ENCODE results near the gene PTGER3.
"Not testable (repeated sequence)": the region's sequence is repeated elsewhere in the genome, so short reads cannot be mapped to it uniquely, and the experiment has no call there.

PTGER3 gene

GRCh38 chr1:71002709-71003475 is 44.7 kb downstream of the PTGER3 start:
- no peaks in the 10 kb centered on the region for H3K36me3 ChIP-seq (ENCODE audit: control insufficient read depth, insufficient read depth, low read length)
- no peak overlapping the region for H3K9ac ChIP-seq (ENCODE audit: low read depth, low read length)
- H3K27me3 ChIP-seq (ENCODE audit: control insufficient read depth, insufficient read depth, low read length) = no peaks in the 10 kb centered on the region
- no peaks in the 10 kb centered on the region for H3K9me3 ChIP-seq (ENCODE audit: control insufficient read depth, insufficient read depth, low read length)
- H3K4me3 ChIP-seq (ENCODE audit: low read depth, low read length) = no peak overlapping the region
- no peaks in the 10 kb centered on the region for H3K4me1 ChIP-seq (ENCODE audit: control insufficient read depth, insufficient read depth, low read length)
- H3K27ac ChIP-seq (ENCODE audit: low read depth, low read length) = no peak overlapping the region

GRCh38 chr1:71001624-71002023 is 46.0 kb downstream of the PTGER3 start:
- Histone ChIP-seq H3K9me3 (ENCODE audit: control insufficient read depth, insufficient read depth, low read length) (no peaks in the 10 kb centered on the region), H3K27me3 (ENCODE audit: control insufficient read depth, insufficient read depth, low read length) (no peaks in the 10 kb centered on the region), H3K27ac (ENCODE audit: low read depth, low read length) (no peak overlapping the region), H3K4me3 (ENCODE audit: low read depth, low read length) (no peak overlapping the region), H3K9ac (ENCODE audit: low read depth, low read length) (no peak overlapping the region), H3K36me3 (ENCODE audit: control insufficient read depth, insufficient read depth, low read length) (no peaks in the 10 kb centered on the region), H3K4me1 (ENCODE audit: control insufficient read depth, insufficient read depth, low read length) (no peaks in the 10 kb centered on the region)

- H3K9ac ChIP-seq (ENCODE audit: low read depth, low read length) = no peak overlapping the region
- H3K27me3 ChIP-seq (ENCODE audit: control insufficient read depth, insufficient read depth, low read length) = no peaks in the 10 kb centered on the region
- no peaks in the 10 kb centered on the region for H3K9me3 ChIP-seq (ENCODE audit: control insufficient read depth, insufficient read depth, low read length)
- H3K36me3 ChIP-seq (ENCODE audit: control insufficient read depth, insufficient read depth, low read length) = no peaks in the 10 kb centered on the region
- no peak overlapping the region for H3K4me3 ChIP-seq (ENCODE audit: low read depth, low read length)
- no peaks in the 10 kb centered on the region for H3K4me1 ChIP-seq (ENCODE audit: control insufficient read depth, insufficient read depth, low read length)
- no peak overlapping the region for H3K27ac ChIP-seq (ENCODE audit: low read depth, low read length)
Measured at GRCh38 chr1:70997793-70998192, 49.8 kb downstream of the PTGER3 start.

- H3K27ac ChIP-seq (ENCODE audit: low read depth, low read length) = no peak overlapping the region
- no peaks in the 10 kb centered on the region for H3K4me1 ChIP-seq (ENCODE audit: control insufficient read depth, insufficient read depth, low read length)
- H3K27me3 ChIP-seq (ENCODE audit: control insufficient read depth, insufficient read depth, low read length) = no peaks in the 10 kb centered on the region
- H3K36me3 ChIP-seq (ENCODE audit: control insufficient read depth, insufficient read depth, low read length) = no peaks in the 10 kb centered on the region
- H3K9ac ChIP-seq (ENCODE audit: low read depth, low read length) = no peak overlapping the region
- no peaks in the 10 kb centered on the region for H3K9me3 ChIP-seq (ENCODE audit: control insufficient read depth, insufficient read depth, low read length)
- no peak overlapping the region for H3K4me3 ChIP-seq (ENCODE audit: low read depth, low read length)
Measured at GRCh38 chr1:70994753-70995268, 52.8 kb downstream of the PTGER3 start.

- H3K9ac ChIP-seq (ENCODE audit: low read depth, low read length) = no peak overlapping the region
- H3K36me3 ChIP-seq (ENCODE audit: control insufficient read depth, insufficient read depth, low read length) = no peaks in the 10 kb centered on the region
- H3K4me3 ChIP-seq (ENCODE audit: low read depth, low read length) = no peak overlapping the region
- no peaks in the 10 kb centered on the region for H3K4me1 ChIP-seq (ENCODE audit: control insufficient read depth, insufficient read depth, low read length)
- H3K27me3 ChIP-seq (ENCODE audit: control insufficient read depth, insufficient read depth, low read length) = no peaks in the 10 kb centered on the region
- no peak overlapping the region for H3K27ac ChIP-seq (ENCODE audit: low read depth, low read length)
- no peaks in the 10 kb centered on the region for H3K9me3 ChIP-seq (ENCODE audit: control insufficient read depth, insufficient read depth, low read length)
Measured at GRCh38 chr1:70993798-70994197, 53.8 kb downstream of the PTGER3 start.

GRCh38 chr1:70992521-70992920 is 55.1 kb downstream of the PTGER3 start:
- H3K36me3 ChIP-seq (ENCODE audit: control insufficient read depth, insufficient read depth, low read length) = no peaks in the 10 kb centered on the region
- H3K27ac ChIP-seq (ENCODE audit: low read depth, low read length) = no peak overlapping the region
- no peak overlapping the region for H3K4me3 ChIP-seq (ENCODE audit: low read depth, low read length)
- H3K9me3 ChIP-seq (ENCODE audit: control insufficient read depth, insufficient read depth, low read length) = no peaks in the 10 kb centered on the region
- no peak overlapping the region for H3K9ac ChIP-seq (ENCODE audit: low read depth, low read length)
- no peaks in the 10 kb centered on the region for H3K27me3 ChIP-seq (ENCODE audit: control insufficient read depth, insufficient read depth, low read length)
- H3K4me1 ChIP-seq (ENCODE audit: control insufficient read depth, insufficient read depth, low read length) = no peaks in the 10 kb centered on the region

- no peak overlapping the region for H3K27ac ChIP-seq (ENCODE audit: low read depth, low read length)
- H3K36me3 ChIP-seq (ENCODE audit: control insufficient read depth, insufficient read depth, low read length) = no peaks in the 10 kb centered on the region
- no peak overlapping the region for H3K4me3 ChIP-seq (ENCODE audit: low read depth, low read length)
- no peaks in the 10 kb centered on the region for H3K9me3 ChIP-seq (ENCODE audit: control insufficient read depth, insufficient read depth, low read length)
- H3K4me1 ChIP-seq (ENCODE audit: control insufficient read depth, insufficient read depth, low read length) = no peaks in the 10 kb centered on the region
- no peaks in the 10 kb centered on the region for H3K27me3 ChIP-seq (ENCODE audit: control insufficient read depth, insufficient read depth, low read length)
- H3K9ac ChIP-seq (ENCODE audit: low read depth, low read length) = no peak overlapping the region
Measured at GRCh38 chr1:70990469-70991253, 57.0 kb downstream of the PTGER3 start.

GRCh38 chr1:70987497-70987896 is 60.1 kb downstream of the PTGER3 start:
- no peaks in the 10 kb centered on the region for H3K36me3 ChIP-seq (ENCODE audit: control insufficient read depth, insufficient read depth, low read length)
- no peaks in the 10 kb centered on the region for H3K9me3 ChIP-seq (ENCODE audit: control insufficient read depth, insufficient read depth, low read length)
- no peak overlapping the region for H3K27ac ChIP-seq (ENCODE audit: low read depth, low read length)
- H3K27me3 ChIP-seq (ENCODE audit: control insufficient read depth, insufficient read depth, low read length) = no peaks in the 10 kb centered on the region
- no peak overlapping the region for H3K4me3 ChIP-seq (ENCODE audit: low read depth, low read length)
- H3K9ac ChIP-seq (ENCODE audit: low read depth, low read length) = no peak overlapping the region
- H3K4me1 ChIP-seq (ENCODE audit: control insufficient read depth, insufficient read depth, low read length) = no peaks in the 10 kb centered on the region

GRCh38 chr1:70985776-70986225 is 61.8 kb downstream of the PTGER3 start:
- H3K9ac ChIP-seq (ENCODE audit: low read depth, low read length); H3K4me1 ChIP-seq (ENCODE audit: control insufficient read depth, insufficient read depth, low read length); H3K9me3 ChIP-seq (ENCODE audit: control insufficient read depth, insufficient read depth, low read length): not testable (repeated sequence)

GRCh38 chr1:70985278-70985677 is 62.3 kb downstream of the PTGER3 start:
- not testable (repeated sequence) for H3K9me3 ChIP-seq (ENCODE audit: control insufficient read depth, insufficient read depth, low read length); H3K9ac ChIP-seq (ENCODE audit: low read depth, low read length); H3K27ac ChIP-seq (ENCODE audit: low read depth, low read length); H3K27me3 ChIP-seq (ENCODE audit: control insufficient read depth, insufficient read depth, low read length); H3K36me3 ChIP-seq (ENCODE audit: control insufficient read depth, insufficient read depth, low read length); H3K4me3 ChIP-seq (ENCODE audit: low read depth, low read length); H3K4me1 ChIP-seq (ENCODE audit: control insufficient read depth, insufficient read depth, low read length)

More at GRCh38 chr1:70985776-70986225, 61.8 kb downstream of the PTGER3 start:
- not testable (repeated sequence) for H3K36me3 ChIP-seq (ENCODE audit: control insufficient read depth, insufficient read depth, low read length); H3K4me3 ChIP-seq (ENCODE audit: low read depth, low read length); H3K27ac ChIP-seq (ENCODE audit: low read depth, low read length); H3K27me3 ChIP-seq (ENCODE audit: control insufficient read depth, insufficient read depth, low read length)

- H3K9ac ChIP-seq (ENCODE audit: low read depth, low read length) = no peak overlapping the region
- H3K36me3 ChIP-seq (ENCODE audit: control insufficient read depth, insufficient read depth, low read length) = no peaks in the 10 kb centered on the region
- H3K27me3 ChIP-seq (ENCODE audit: control insufficient read depth, insufficient read depth, low read length) = no peaks in the 10 kb centered on the region
- no peaks in the 10 kb centered on the region for H3K9me3 ChIP-seq (ENCODE audit: control insufficient read depth, insufficient read depth, low read length)
- no peak overlapping the region for H3K27ac ChIP-seq (ENCODE audit: low read depth, low read length)
- H3K4me3 ChIP-seq (ENCODE audit: low read depth, low read length) = no peak overlapping the region
- no peaks in the 10 kb centered on the region for H3K4me1 ChIP-seq (ENCODE audit: control insufficient read depth, insufficient read depth, low read length)
Measured at GRCh38 chr1:70980361-70980760, 67.3 kb downstream of the PTGER3 start.

Measured in HUES48 (cell line).